WI38 (cell line): ENCODE data around the gene GAB3.
A peak's percentile ranks its signal among the peaks of the same experiment; 100 is the strongest.

Source experiments
- H3K4me3 ChIP-seq: 2 replicates; pipeline ENCODE4 v1.5.1; 2011; ENCODE audit warnings: low read depth, mild to moderate bottlenecking, control low read depth, low read length
- CTCF ChIP-seq: IDR thresholded peaks from 2 replicates; pipeline ENCODE4 v1.5.1; 2012; ENCODE audit warnings: low read depth, mild to moderate bottlenecking, control low read depth, low read length

GAB3 gene

GRCh38 chrX:154720067-154720466, 30.8 kb downstream of the GAB3 start:
- no peak overlapping the region for H3K4me3 ChIP-seq
- no peak for TF ChIP-seq CTCF

DNA sequence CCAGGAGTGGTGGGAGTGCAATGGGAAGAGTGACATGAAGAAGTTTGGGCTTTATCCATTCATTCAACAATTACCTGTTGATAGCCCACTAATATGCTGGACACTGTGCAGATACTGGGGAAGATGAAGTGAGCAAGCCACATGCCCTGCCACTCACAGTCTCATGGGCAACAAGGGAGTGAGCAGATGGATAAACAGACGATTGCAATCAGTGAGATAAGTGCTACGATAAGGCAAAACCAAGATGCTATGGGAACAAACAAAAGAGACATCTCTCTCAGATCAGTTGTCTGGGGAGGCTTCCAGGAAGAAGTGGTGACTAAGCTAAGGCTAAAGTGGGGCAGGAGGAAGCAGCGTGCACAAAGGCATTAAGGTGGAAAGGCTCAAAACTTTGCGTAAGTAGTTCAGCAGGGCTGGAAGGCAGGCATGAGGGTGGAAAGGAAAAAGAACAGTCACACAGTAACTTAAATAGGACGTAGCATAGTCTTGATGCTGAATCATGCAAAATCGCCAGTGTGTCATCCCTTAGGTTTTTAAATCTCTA, 31.7 kb downstream of the GAB3 start:
- no peak overlapping the region for H3K4me3 ChIP-seq
- TF ChIP-seq CTCF: no peak

GRCh38 chrX:154718616-154719015, 32.3 kb downstream of the GAB3 start:
- H3K4me3 ChIP-seq: no peak overlapping the region
- no peak for TF ChIP-seq CTCF

- H3K4me3 ChIP-seq: no peak overlapping the region
- TF ChIP-seq CTCF: no peak
Measured at GRCh38 chrX:154717824-154718223, 33.1 kb downstream of the GAB3 start.

DNA sequence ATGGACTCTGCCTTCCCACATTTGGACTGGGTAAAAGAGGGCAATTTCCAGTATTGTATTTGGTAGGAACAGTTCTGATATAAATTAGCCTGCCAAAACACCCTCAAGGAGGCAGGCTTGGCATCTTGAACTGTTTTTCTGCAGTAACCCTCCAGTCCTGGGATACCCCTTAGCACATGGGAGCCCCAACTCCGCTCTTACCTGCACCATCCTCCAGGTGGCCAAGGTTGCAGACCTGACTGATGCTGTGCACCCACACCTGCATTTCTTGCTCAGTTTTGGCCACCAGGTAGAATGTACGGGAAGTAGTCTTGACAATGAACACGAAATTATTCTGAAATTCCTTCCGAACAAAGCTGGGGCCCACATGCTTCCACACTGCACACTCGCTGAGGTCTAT, 35.1 kb downstream of the GAB3 start:
- no peak overlapping the region for H3K4me3 ChIP-seq
- TF ChIP-seq CTCF: no peak

DNA sequence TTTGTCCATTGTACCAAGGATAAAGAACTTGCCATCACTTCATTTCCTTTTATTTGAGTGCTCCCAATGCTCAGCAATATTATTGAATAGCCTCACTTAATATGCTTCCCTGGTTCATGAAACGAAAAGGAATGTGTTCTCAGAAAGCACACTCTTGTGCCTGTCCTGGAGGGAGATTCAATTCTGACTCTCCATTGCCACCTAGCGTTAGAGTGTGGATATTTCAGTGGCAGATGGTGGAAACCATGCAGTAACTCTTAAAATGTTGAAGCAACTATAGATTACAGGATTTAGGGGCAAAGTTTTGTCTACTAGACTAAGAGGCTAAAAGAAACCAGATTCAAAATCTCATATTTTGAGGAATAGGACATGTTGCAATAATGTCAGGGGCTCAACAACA, 36.0 kb downstream of the GAB3 start:
- no peak overlapping the region for H3K4me3 ChIP-seq
- TF ChIP-seq CTCF: peak; percentile 81

DNA sequence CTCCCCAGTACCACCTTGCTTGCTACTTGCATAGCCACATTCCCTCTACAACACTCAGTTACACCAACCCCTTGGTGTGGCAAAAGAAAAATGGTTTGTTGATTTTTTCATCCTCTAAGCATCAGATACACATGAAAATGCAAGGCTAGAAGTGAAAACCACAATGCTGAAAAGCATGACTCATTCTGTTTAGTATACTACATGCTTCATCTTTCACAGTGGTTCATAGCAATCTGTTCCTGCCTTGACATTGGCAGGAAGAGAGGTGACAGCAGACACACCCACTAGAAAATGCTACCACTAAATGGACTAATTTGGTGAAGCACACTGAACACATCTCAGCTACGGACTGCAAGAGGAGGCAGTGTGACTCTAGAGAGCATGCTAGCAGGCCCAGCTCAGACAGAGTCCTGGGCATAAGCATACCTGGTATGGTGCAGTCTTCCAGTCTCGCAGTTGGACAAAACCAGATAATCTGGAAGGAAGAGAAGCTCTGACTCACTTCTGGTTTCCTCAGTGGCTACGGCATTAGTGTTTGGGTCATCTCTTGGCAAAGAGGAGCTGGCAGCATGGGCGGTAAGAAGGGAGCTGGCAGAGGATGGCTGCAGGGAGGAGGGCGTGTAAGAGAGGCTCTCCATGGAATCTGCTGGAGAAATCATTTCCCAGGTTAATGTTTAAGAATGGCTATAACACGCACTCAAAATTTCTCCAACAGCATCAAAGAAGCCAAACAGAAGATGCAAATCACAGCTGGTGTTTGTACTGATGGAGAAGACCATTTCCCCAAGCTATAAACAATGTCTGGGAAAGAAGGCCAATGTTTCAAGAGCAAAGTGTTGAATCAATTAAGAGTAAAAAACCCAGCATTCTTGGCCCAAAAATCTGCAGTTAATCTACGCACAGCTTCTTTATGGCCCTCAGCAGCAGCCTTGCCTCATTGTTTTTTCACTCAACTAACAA, 37.8 kb downstream of the GAB3 start:
- no peak for TF ChIP-seq CTCF
- no peak overlapping the region for H3K4me3 ChIP-seq
